Epithelial cell of esophagus (primary cell): ENCODE measurements around the gene CHMP2B.
"Not testable (repeated sequence)": the region's sequence is repeated elsewhere in the genome, so short reads cannot be mapped to it uniquely, and the experiment has no call there.

Experiments
- DNase-seq: peaks from one replicate; pipeline ENCODE4 v3.0.0; 2010; ENCODE audit warnings: low read depth
- H3K4me3 ChIP-seq: 2 replicates; pipeline ENCODE4 v1.5.1; 2011; ENCODE audit warnings: mild to moderate bottlenecking, low read length, control low read depth
- CTCF ChIP-seq: IDR thresholded peaks from 2 replicates; pipeline ENCODE4 v1.5.1; 2011; ENCODE audit warnings: low read depth, mild to moderate bottlenecking, low read length, control low read depth, inconsistent platforms; ENCODE audit not compliant: insufficient read depth; ENCODE audit errors: missing control alignments

Gene CHMP2B

GRCh38 chr3:87227835-87228144 lies 681 bp downstream of the CHMP2B start:
- TF ChIP-seq CTCF: no peak
- H3K4me3 ChIP-seq: peak overlapping the region; percentile 67
- no peak for DNase-seq

GRCh38 chr3:87228316-87228715 lies 1.2 kb downstream of the CHMP2B start:
- no peak for TF ChIP-seq CTCF
- peak overlapping the region; percentile 67 for H3K4me3 ChIP-seq
- peak; percentile 49 for DNase-seq

GRCh38 chr3:87229113-87229512 lies 2.0 kb downstream of the CHMP2B start:
- peak overlapping the region; percentile 67 for H3K4me3 ChIP-seq
- no peak for DNase-seq
- TF ChIP-seq CTCF: no peak

- TF ChIP-seq CTCF: no peak
- no peak for DNase-seq
- no peak overlapping the region for H3K4me3 ChIP-seq
Observed at GRCh38 chr3:87233805-87234204, 6.7 kb downstream of the CHMP2B start.

- no peak overlapping the region for H3K4me3 ChIP-seq
- no peak for DNase-seq
- TF ChIP-seq CTCF: no peak
Observed at GRCh38 chr3:87236093-87236492, 9.0 kb downstream of the CHMP2B start.

- no peak for DNase-seq
- no peak for TF ChIP-seq CTCF
- H3K4me3 ChIP-seq: no peak overlapping the region
Observed at GRCh38 chr3:87246662-87247429, 19.7 kb downstream of the CHMP2B start.

- H3K4me3 ChIP-seq: no peak overlapping the region
- peak; percentile 13 for DNase-seq
- TF ChIP-seq CTCF: no peak
Observed at GRCh38 chr3:87247430-87247773, 20.3 kb downstream of the CHMP2B start.

GRCh38 chr3:87248231-87248630 lies 21.1 kb downstream of the CHMP2B start:
- not testable (repeated sequence) for H3K4me3 ChIP-seq, DNase-seq
